GM12874 (cell line): Measurements from ENCODE around the gene FAM78A.

Experiments
- TF ChIP-seq, protein P1 (sequence below): IDR thresholded peaks from 2 replicates; pipeline ENCODE4 v1.5.1; 2011; ENCODE audit warnings: low read depth, mild to moderate bottlenecking, control low read depth, low read length, moderate library complexity; ENCODE audit not compliant: insufficient read depth

FAM78A gene

GRCh38 chr9:131226226-131226625 lies 50.1 kb downstream of the FAM78A start:
- TF ChIP-seq, protein P1, sequence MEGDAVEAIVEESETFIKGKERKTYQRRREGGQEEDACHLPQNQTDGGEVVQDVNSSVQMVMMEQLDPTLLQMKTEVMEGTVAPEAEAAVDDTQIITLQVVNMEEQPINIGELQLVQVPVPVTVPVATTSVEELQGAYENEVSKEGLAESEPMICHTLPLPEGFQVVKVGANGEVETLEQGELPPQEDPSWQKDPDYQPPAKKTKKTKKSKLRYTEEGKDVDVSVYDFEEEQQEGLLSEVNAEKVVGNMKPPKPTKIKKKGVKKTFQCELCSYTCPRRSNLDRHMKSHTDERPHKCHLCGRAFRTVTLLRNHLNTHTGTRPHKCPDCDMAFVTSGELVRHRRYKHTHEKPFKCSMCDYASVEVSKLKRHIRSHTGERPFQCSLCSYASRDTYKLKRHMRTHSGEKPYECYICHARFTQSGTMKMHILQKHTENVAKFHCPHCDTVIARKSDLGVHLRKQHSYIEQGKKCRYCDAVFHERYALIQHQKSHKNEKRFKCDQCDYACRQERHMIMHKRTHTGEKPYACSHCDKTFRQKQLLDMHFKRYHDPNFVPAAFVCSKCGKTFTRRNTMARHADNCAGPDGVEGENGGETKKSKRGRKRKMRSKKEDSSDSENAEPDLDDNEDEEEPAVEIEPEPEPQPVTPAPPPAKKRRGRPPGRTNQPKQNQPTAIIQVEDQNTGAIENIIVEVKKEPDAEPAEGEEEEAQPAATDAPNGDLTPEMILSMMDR = no peak

GRCh38 chr9:131222460-131222859 lies 53.9 kb downstream of the FAM78A start:
- TF ChIP-seq, protein P1 = no peak

GRCh38 chr9:131220485-131220884 lies 55.8 kb downstream of the FAM78A start:
- TF ChIP-seq, protein P1 = no peak

DNA sequence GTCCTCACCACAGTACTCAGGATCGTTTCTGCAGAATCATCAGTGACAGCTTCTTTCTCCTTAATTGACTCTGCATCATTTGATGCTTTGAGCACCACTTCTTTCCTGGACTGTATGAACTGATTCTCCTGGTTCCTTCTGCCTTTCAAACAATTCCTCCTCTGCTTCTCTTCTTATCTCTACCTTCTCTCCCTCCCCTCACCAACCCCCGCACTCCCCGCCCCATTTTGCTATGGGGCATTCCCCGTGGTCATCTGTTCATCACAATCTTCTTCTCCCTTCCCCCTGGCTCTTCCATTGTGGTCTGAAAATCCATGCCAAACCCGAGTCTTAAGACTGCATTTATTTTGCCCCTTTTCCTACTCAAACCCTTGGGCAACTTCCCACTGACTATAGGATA lies 57.9 kb downstream of the FAM78A start:
- TF ChIP-seq, protein P1 = no peak

- TF ChIP-seq, protein P1 = no peak
Measured at GRCh38 chr9:131217331-131218031, 58.8 kb downstream of the FAM78A start.

- TF ChIP-seq, protein P1 = no peak
Measured at GRCh38 chr9:131216806-131217205, 59.5 kb downstream of the FAM78A start.

GRCh38 chr9:131214876-131215275 lies 61.4 kb downstream of the FAM78A start:
- TF ChIP-seq, protein P1 = no peak
